ENCODE measurements around the gene HIGD2A. TPM values are rescaled to one million over a fixed set of nuclear protein-coding genes. Genes with fewer than 3 reads are reported as not detected.

The HIGD2A gene
- total and polyA plus RNA-seq, 9 of the 15 experiments (the other 6 are each of a cell fraction or from before 2014, with no cell fraction given), result 94.7 to 264 (median 163) TPM

DNA sequence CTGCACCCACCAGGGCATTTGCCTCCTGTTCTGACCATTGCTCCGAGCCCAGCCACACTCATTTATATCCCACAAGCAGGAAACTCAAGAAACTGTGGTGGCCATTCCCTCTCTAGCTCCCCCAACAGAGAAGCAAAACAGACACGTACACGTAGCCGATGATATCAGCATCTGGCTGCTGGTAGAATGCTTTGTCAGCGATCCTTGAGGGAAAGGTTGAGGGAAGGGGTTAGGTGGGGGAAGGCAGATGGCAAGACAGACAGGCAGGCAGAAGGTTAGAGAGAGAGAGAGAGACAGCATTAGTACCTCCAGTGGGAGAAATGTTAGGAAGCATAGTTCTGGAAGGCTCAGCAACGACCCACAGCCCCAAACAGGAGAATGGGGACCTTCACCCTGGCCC lies 7.8 kb downstream of the HIGD2A start (continued):
- TF ChIP-seq, protein P1, sequence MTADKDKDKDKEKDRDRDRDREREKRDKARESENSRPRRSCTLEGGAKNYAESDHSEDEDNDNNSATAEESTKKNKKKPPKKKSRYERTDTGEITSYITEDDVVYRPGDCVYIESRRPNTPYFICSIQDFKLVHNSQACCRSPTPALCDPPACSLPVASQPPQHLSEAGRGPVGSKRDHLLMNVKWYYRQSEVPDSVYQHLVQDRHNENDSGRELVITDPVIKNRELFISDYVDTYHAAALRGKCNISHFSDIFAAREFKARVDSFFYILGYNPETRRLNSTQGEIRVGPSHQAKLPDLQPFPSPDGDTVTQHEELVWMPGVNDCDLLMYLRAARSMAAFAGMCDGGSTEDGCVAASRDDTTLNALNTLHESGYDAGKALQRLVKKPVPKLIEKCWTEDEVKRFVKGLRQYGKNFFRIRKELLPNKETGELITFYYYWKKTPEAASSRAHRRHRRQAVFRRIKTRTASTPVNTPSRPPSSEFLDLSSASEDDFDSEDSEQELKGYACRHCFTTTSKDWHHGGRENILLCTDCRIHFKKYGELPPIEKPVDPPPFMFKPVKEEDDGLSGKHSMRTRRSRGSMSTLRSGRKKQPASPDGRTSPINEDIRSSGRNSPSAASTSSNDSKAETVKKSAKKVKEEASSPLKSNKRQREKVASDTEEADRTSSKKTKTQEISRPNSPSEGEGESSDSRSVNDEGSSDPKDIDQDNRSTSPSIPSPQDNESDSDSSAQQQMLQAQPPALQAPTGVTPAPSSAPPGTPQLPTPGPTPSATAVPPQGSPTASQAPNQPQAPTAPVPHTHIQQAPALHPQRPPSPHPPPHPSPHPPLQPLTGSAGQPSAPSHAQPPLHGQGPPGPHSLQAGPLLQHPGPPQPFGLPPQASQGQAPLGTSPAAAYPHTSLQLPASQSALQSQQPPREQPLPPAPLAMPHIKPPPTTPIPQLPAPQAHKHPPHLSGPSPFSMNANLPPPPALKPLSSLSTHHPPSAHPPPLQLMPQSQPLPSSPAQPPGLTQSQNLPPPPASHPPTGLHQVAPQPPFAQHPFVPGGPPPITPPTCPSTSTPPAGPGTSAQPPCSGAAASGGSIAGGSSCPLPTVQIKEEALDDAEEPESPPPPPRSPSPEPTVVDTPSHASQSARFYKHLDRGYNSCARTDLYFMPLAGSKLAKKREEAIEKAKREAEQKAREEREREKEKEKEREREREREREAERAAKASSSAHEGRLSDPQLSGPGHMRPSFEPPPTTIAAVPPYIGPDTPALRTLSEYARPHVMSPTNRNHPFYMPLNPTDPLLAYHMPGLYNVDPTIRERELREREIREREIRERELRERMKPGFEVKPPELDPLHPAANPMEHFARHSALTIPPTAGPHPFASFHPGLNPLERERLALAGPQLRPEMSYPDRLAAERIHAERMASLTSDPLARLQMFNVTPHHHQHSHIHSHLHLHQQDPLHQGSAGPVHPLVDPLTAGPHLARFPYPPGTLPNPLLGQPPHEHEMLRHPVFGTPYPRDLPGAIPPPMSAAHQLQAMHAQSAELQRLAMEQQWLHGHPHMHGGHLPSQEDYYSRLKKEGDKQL (CRISPR knock-in tag; IDR thresholded peaks at IDR 0.05; ENCODE audit: borderline replicate concordance), result no peak
- TF ChIP-seq HIVEP1 (CRISPR knock-in tag; IDR thresholded peaks at IDR 0.05) (no peak), SMARCA4 (IDR thresholded peaks at IDR 0.05) (peak; percentile 73), SNIP1 (IDR thresholded peaks at IDR 0.05; ENCODE audit: low read depth) (no peak), MEIS2 (IDR thresholded peaks at IDR 0.05; ENCODE audit: partially characterized antibody) (no peak), TCFL5 (CRISPR knock-in tag; conservative IDR thresholded peaks at IDR 0.05) (no peak), ZNF717 (CRISPR knock-in tag; IDR thresholded peaks at IDR 0.05) (no peak), ZNF282 (CRISPR knock-in tag; IDR thresholded peaks at IDR 0.05) (no peak), PTRF (tag; IDR thresholded peaks at IDR 0.05) (no peak), MCM7 (IDR thresholded peaks at IDR 0.05) (no peak), ESRRA (IDR thresholded peaks at IDR 0.05; ENCODE audit: borderline replicate concordance, low read depth) (no peak), MAFK (IDR thresholded peaks at IDR 0.05; ENCODE audit: low read length) (peak; percentile 97)
- TF ChIP-seq, protein P2, sequence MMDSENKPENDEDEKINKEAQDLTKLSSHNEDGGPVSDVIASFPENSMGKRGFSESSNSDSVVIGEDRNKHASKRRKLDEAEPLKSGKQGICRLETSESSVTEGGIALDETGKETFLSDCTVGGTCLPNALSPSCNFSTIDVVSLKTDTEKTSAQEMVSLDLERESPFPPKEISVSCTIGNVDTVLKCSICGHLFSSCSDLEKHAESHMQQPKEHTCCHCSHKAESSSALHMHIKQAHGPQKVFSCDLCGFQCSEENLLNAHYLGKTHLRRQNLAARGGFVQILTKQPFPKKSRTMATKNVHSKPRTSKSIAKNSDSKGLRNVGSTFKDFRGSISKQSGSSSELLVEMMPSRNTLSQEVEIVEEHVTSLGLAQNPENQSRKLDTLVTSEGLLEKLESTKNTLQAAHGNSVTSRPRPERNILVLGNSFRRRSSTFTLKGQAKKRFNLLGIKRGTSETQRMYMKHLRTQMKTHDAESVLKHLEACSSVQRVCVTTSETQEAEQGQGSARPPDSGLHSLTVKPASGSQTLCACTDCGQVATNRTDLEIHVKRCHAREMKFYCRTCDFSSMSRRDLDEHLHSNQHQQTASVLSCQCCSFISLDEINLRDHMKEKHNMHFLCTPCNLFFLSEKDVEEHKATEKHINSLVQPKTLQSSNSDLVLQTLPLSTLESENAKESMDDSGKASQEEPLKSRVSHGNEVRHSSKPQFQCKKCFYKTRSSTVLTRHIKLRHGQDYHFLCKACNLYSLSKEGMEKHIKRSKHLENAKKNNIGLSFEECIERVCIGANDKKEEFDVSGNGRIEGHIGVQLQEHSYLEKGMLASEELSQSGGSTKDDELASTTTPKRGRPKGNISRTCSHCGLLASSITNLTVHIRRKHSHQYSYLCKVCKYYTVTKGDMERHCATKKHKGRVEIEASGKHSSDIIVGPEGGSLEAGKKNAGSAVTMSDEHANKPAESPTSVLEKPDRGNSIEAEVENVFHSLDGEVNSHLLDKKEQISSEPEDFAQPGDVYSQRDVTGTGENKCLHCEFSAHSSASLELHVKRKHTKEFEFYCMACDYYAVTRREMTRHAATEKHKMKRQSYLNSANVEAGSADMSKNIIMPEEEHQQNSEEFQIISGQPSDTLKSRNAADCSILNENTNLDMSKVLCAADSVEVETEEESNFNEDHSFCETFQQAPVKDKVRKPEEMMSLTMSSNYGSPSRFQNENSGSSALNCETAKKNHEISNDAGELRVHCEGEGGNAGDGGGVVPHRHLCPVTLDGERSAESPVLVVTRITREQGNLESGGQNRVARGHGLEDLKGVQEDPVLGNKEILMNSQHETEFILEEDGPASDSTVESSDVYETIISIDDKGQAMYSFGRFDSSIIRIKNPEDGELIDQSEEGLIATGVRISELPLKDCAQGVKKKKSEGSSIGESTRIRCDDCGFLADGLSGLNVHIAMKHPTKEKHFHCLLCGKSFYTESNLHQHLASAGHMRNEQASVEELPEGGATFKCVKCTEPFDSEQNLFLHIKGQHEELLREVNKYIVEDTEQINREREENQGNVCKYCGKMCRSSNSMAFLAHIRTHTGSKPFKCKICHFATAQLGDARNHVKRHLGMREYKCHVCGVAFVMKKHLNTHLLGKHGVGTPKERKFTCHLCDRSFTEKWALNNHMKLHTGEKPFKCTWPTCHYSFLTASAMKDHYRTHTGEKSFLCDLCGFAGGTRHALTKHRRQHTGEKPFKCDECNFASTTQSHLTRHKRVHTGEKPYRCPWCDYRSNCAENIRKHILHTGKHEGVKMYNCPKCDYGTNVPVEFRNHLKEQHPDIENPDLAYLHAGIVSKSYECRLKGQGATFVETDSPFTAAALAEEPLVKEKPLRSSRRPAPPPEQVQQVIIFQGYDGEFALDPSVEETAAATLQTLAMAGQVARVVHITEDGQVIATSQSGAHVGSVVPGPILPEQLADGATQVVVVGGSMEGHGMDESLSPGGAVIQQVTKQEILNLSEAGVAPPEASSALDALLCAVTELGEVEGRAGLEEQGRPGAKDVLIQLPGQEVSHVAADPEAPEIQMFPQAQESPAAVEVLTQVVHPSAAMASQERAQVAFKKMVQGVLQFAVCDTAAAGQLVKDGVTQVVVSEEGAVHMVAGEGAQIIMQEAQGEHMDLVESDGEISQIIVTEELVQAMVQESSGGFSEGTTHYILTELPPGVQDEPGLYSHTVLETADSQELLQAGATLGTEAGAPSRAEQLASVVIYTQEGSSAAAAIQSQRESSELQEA (IDR thresholded peaks at IDR 0.05; ENCODE audit: low read depth), result no peak
- TF ChIP-seq, protein P3, sequence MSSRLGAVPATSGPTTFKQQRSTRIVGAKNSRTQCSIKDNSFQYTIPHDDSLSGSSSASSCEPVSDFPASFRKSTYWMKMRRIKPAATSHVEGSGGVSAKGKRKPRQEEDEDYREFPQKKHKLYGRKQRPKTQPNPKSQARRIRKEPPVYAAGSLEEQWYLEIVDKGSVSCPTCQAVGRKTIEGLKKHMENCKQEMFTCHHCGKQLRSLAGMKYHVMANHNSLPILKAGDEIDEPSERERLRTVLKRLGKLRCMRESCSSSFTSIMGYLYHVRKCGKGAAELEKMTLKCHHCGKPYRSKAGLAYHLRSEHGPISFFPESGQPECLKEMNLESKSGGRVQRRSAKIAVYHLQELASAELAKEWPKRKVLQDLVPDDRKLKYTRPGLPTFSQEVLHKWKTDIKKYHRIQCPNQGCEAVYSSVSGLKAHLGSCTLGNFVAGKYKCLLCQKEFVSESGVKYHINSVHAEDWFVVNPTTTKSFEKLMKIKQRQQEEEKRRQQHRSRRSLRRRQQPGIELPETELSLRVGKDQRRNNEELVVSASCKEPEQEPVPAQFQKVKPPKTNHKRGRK (tag; IDR thresholded peaks at IDR 0.05), result no peak
